GM21529 (cell line): ENCODE results near the gene SPC24.
"Not testable (repeated sequence)": the region's sequence is repeated elsewhere in the genome, so short reads cannot be mapped to it uniquely, and the experiment has no call there.

Experiments
- ATAC-seq: cut with Tn5 transposase; IDR thresholded peaks from one replicate; pipeline ENCODE4 v1.9.1; 2021; ENCODE audit not compliant: unreplicated experiment

Gene SPC24

GRCh38 chr19:11131471-11131870, 24.1 kb downstream of the SPC24 start:
- ATAC-seq, result no peak

- ATAC-seq, result no peak
Measured at GRCh38 chr19:11130824-11131455, 24.6 kb downstream of the SPC24 start.

GRCh38 chr19:11127905-11128304, 27.7 kb downstream of the SPC24 start:
- ATAC-seq, result no peak

- no peak for ATAC-seq
Measured at GRCh38 chr19:11125994-11126685, 29.4 kb downstream of the SPC24 start.

- not testable (repeated sequence) for ATAC-seq
Measured at GRCh38 chr19:11124157-11124556, 31.4 kb downstream of the SPC24 start.

GRCh38 chr19:11123114-11123513, 32.5 kb downstream of the SPC24 start:
- ATAC-seq, result no peak

GRCh38 chr19:11121963-11122362, 33.6 kb downstream of the SPC24 start:
- ATAC-seq, result not testable (repeated sequence)

- ATAC-seq, result no peak
Measured at GRCh38 chr19:11116507-11116906, 39.1 kb downstream of the SPC24 start.

- ATAC-seq, result no peak
Measured at GRCh38 chr19:11115895-11116446, 39.6 kb downstream of the SPC24 start.

- ATAC-seq, result no peak
Measured at GRCh38 chr19:11115042-11115441, 40.5 kb downstream of the SPC24 start.

- ATAC-seq, result no peak
Measured at GRCh38 chr19:11113140-11113708, 42.4 kb downstream of the SPC24 start.

GRCh38 chr19:11111771-11112144, 43.8 kb downstream of the SPC24 start:
- no peak for ATAC-seq

GRCh38 chr19:11111117-11111770, 44.3 kb downstream of the SPC24 start:
- no peak for ATAC-seq

GRCh38 chr19:11108746-11109145, 46.8 kb downstream of the SPC24 start:
- no peak for ATAC-seq

- ATAC-seq, result no peak
Measured at GRCh38 chr19:11106477-11106876, 49.1 kb downstream of the SPC24 start.

- no peak for ATAC-seq
Measured at GRCh38 chr19:11105014-11105636, 50.5 kb downstream of the SPC24 start.

- not testable (repeated sequence) for ATAC-seq
Measured at GRCh38 chr19:11103667-11104066, 51.9 kb downstream of the SPC24 start.

- ATAC-seq, result no peak
Measured at GRCh38 chr19:11102944-11103343, 52.6 kb downstream of the SPC24 start.

- ATAC-seq, result no peak
Measured at GRCh38 chr19:11101057-11101456, 54.5 kb downstream of the SPC24 start.

- ATAC-seq, result no peak
Measured at GRCh38 chr19:11100049-11100448, 55.5 kb downstream of the SPC24 start.

GRCh38 chr19:11098861-11099260, 56.7 kb downstream of the SPC24 start:
- no peak for ATAC-seq
